ENCODE data around the gene CACNA1A. TPM values are rescaled to one million over a fixed set of nuclear protein-coding genes. Genes with fewer than 3 reads are reported as not detected.

The CACNA1A gene
- total RNA-seq, 2 donors from 2014 or later: 0.34 to 0.37 TPM

GRCh38 chr19:13483215-13483614, 23.1 kb downstream of the CACNA1A start:
- no peak for ATAC-seq (replicated peaks in 1 of 2)
- DNase-seq: no peak
- Mint-ChIP-seq H3K9me3 (peaks cover 0 to 2% of the 10 kb centered on the region in 2 donors), H3K27ac (no peak overlapping the region), H3K27me3 (ENCODE audit: low read depth) (peaks cover 6% of the 10 kb centered on the region), H3K4me3 (no peak overlapping the region), H3K4me1 (ENCODE audit: low read depth) (no peaks in the 10 kb centered on the region), H3K36me3 (ENCODE audit: insufficient read depth in 2 of 2) (no peaks in the 10 kb centered on the region)

GRCh38 chr19:13478576-13478975, 27.7 kb downstream of the CACNA1A start:
- H3K36me3 Mint-ChIP-seq (ENCODE audit: insufficient read depth in 2 of 2): peaks cover 5 to 8% of the 10 kb centered on the region in 2 donors
- no peak for ATAC-seq (replicated peaks in 1 of 2)
- H3K9me3 Mint-ChIP-seq: peaks cover 22 to 23% of the 10 kb centered on the region in 2 donors
- H3K4me1 Mint-ChIP-seq (ENCODE audit: low read depth): no peaks in the 10 kb centered on the region
- DNase-seq: no peak
- no peaks in the 10 kb centered on the region for H3K27me3 Mint-ChIP-seq (ENCODE audit: low read depth)
- H3K4me3 Mint-ChIP-seq: no peak overlapping the region
- no peak overlapping the region for H3K27ac Mint-ChIP-seq

GRCh38 chr19:13476071-13476470, 30.2 kb downstream of the CACNA1A start:
- DNase-seq (no peak), ATAC-seq (replicated peaks in 1 of 2) (no peak)
- no peak overlapping the region for H3K4me3 Mint-ChIP-seq
- peaks cover 5 to 8% of the 10 kb centered on the region in 2 donors for H3K36me3 Mint-ChIP-seq (ENCODE audit: insufficient read depth in 2 of 2)
- H3K4me1 Mint-ChIP-seq (ENCODE audit: low read depth): no peaks in the 10 kb centered on the region
- no peaks in the 10 kb centered on the region for H3K27me3 Mint-ChIP-seq (ENCODE audit: low read depth)
- peaks cover 20 to 23% of the 10 kb centered on the region in 2 donors for H3K9me3 Mint-ChIP-seq
- no peak overlapping the region for H3K27ac Mint-ChIP-seq

DNA sequence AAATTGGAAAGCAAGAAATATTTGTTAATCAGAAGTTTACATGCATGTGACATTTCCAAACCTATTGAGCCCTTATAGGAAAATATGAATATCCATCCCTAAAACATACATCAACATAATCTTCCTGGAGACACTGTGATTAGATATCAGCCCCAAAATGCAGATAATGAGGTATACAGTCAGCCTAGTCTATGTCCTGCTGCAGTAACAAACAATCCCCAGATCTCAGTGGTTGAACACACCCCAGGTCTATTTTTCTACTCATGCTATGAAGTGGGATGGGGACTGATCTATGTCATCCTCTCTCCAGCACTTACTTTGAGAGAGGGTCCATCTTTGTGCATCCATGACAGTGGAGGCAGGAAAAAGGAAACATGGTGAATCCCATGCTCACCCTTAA, 31.2 kb downstream of the CACNA1A start:
- Mint-ChIP-seq H3K4me3 (no peak overlapping the region), H3K27ac (no peak overlapping the region), H3K9me3 (peaks cover 20 to 23% of the 10 kb centered on the region in 2 donors), H3K36me3 (ENCODE audit: insufficient read depth in 2 of 2) (peaks cover 5 to 8% of the 10 kb centered on the region in 2 donors), H3K4me1 (ENCODE audit: low read depth) (no peaks in the 10 kb centered on the region), H3K27me3 (ENCODE audit: low read depth) (no peaks in the 10 kb centered on the region)
- DNase-seq: no peak
- no peak for ATAC-seq (replicated peaks in 1 of 2)

- no peaks in the 10 kb centered on the region for H3K27me3 Mint-ChIP-seq (ENCODE audit: low read depth)
- no peak overlapping the region for H3K27ac Mint-ChIP-seq
- peaks cover 0 to 2% of the 10 kb centered on the region in 2 donors for H3K9me3 Mint-ChIP-seq
- no peak for ATAC-seq (replicated peaks in 1 of 2)
- no peak overlapping the region for H3K4me3 Mint-ChIP-seq
- H3K4me1 Mint-ChIP-seq (ENCODE audit: low read depth): no peaks in the 10 kb centered on the region
- DNase-seq: no peak
- no peaks in the 10 kb centered on the region for H3K36me3 Mint-ChIP-seq (ENCODE audit: insufficient read depth in 2 of 2)
Observed at GRCh38 chr19:13466697-13467096, 39.6 kb downstream of the CACNA1A start.

GRCh38 chr19:13463296-13463695, 43.0 kb downstream of the CACNA1A start:
- no peaks in the 10 kb centered on the region for H3K4me1 Mint-ChIP-seq (ENCODE audit: low read depth)
- no peaks in the 10 kb centered on the region for H3K36me3 Mint-ChIP-seq (ENCODE audit: insufficient read depth in 2 of 2)
- peaks cover 19% of the 10 kb centered on the region for H3K27me3 Mint-ChIP-seq (ENCODE audit: low read depth)
- no peak overlapping the region for H3K27ac Mint-ChIP-seq
- DNase-seq (peak in 1 of 2 donors; percentile 3), ATAC-seq (replicated peaks in 1 of 2) (no peak)
- no peaks in the 10 kb centered on the region for H3K9me3 Mint-ChIP-seq
- H3K4me3 Mint-ChIP-seq: no peak overlapping the region

- Mint-ChIP-seq H3K27me3 (ENCODE audit: low read depth) (peaks cover 26% of the 10 kb centered on the region), H3K9me3 (peaks cover 0 to 2% of the 10 kb centered on the region in 2 donors), H3K27ac (no peak overlapping the region), H3K4me1 (ENCODE audit: low read depth) (no peaks in the 10 kb centered on the region), H3K4me3 (no peak overlapping the region), H3K36me3 (ENCODE audit: insufficient read depth in 2 of 2) (no peaks in the 10 kb centered on the region)
- ATAC-seq (replicated peaks in 1 of 2) (no peak), DNase-seq (no peak)
Observed at GRCh38 chr19:13461536-13461935, 44.7 kb downstream of the CACNA1A start.

GRCh38 chr19:13460045-13460444, 46.2 kb downstream of the CACNA1A start:
- DNase-seq: no peak
- Mint-ChIP-seq H3K27me3 (ENCODE audit: low read depth) (peaks cover 30% of the 10 kb centered on the region), H3K4me1 (ENCODE audit: low read depth) (no peaks in the 10 kb centered on the region), H3K9me3 (peaks cover 0 to 2% of the 10 kb centered on the region in 2 donors), H3K27ac (no peak overlapping the region), H3K36me3 (ENCODE audit: insufficient read depth in 2 of 2) (no peaks in the 10 kb centered on the region), H3K4me3 (no peak overlapping the region)
- no peak for ATAC-seq (replicated peaks in 1 of 2)

GRCh38 chr19:13459351-13459750, 46.9 kb downstream of the CACNA1A start:
- Mint-ChIP-seq H3K4me1 (ENCODE audit: low read depth) (no peaks in the 10 kb centered on the region), H3K27ac (no peak overlapping the region), H3K4me3 (no peak overlapping the region), H3K9me3 (peaks cover 0 to 2% of the 10 kb centered on the region in 2 donors), H3K36me3 (ENCODE audit: insufficient read depth in 2 of 2) (no peaks in the 10 kb centered on the region), H3K27me3 (ENCODE audit: low read depth) (peaks cover 32% of the 10 kb centered on the region)
- DNase-seq (no peak), ATAC-seq (replicated peaks in 1 of 2) (no peak)

DNA sequence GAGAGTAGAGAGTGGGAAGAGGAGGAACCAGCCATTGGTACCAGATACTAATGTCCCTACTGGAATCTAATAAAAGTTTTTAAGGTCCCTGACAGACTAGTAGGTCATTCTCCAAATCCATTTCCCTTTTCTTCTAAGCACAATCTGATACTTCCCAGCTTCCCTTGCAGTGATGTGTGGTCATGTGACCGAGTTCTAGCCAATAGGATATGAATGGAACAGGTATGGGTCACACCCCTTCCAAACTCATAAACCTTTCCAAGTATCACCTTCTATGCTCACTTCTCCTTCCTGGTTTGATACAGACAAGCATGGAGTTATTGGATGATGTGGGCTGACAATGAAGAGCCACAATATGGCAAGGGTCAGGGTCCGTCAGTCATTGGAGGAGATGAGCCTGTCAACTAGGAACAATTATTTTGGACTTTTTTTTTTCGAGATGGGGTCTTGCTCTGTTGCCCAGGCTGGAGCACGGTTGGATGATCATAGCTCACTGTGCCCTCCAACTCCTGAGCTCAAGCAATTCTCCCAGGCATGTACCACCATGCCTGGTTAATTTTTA, 54.8 kb downstream of the CACNA1A start:
- ATAC-seq (replicated peaks in 1 of 2) (no peak), DNase-seq (no peak)
- H3K4me3 Mint-ChIP-seq: no peak overlapping the region
- no peak overlapping the region for H3K27ac Mint-ChIP-seq
- H3K9me3 Mint-ChIP-seq: peaks cover 10 to 24% of the 10 kb centered on the region in 2 donors
- H3K36me3 Mint-ChIP-seq (ENCODE audit: insufficient read depth in 2 of 2): peaks cover 4 to 7% of the 10 kb centered on the region in 2 donors
- peaks cover 6% of the 10 kb centered on the region for H3K27me3 Mint-ChIP-seq (ENCODE audit: low read depth)
- no peaks in the 10 kb centered on the region for H3K4me1 Mint-ChIP-seq (ENCODE audit: low read depth)

GRCh38 chr19:13447978-13448377, 58.3 kb downstream of the CACNA1A start:
- DNase-seq: no peak
- H3K36me3 Mint-ChIP-seq (ENCODE audit: insufficient read depth in 2 of 2): peaks cover 4 to 7% of the 10 kb centered on the region in 2 donors
- no peaks in the 10 kb centered on the region for H3K4me1 Mint-ChIP-seq (ENCODE audit: low read depth)
- peaks cover 10 to 24% of the 10 kb centered on the region in 2 donors for H3K9me3 Mint-ChIP-seq
- no peak overlapping the region for H3K27ac Mint-ChIP-seq
- no peaks in the 10 kb centered on the region for H3K27me3 Mint-ChIP-seq (ENCODE audit: low read depth)
- no peak for ATAC-seq (replicated peaks in 1 of 2)
- no peak overlapping the region for H3K4me3 Mint-ChIP-seq

- Mint-ChIP-seq H3K27ac (no peak overlapping the region), H3K4me1 (ENCODE audit: low read depth) (no peaks in the 10 kb centered on the region), H3K36me3 (ENCODE audit: insufficient read depth in 2 of 2) (peaks cover 0 to 2% of the 10 kb centered on the region in 2 donors), H3K4me3 (no peak overlapping the region), H3K9me3 (peaks cover 0 to 4% of the 10 kb centered on the region in 2 donors), H3K27me3 (ENCODE audit: low read depth) (no peaks in the 10 kb centered on the region)
- DNase-seq (peak; percentile 32 to 39), ATAC-seq (replicated peaks in 1 of 2) (no peak)
Observed at GRCh38 chr19:13441810-13442512, 64.3 kb downstream of the CACNA1A start.

DNA sequence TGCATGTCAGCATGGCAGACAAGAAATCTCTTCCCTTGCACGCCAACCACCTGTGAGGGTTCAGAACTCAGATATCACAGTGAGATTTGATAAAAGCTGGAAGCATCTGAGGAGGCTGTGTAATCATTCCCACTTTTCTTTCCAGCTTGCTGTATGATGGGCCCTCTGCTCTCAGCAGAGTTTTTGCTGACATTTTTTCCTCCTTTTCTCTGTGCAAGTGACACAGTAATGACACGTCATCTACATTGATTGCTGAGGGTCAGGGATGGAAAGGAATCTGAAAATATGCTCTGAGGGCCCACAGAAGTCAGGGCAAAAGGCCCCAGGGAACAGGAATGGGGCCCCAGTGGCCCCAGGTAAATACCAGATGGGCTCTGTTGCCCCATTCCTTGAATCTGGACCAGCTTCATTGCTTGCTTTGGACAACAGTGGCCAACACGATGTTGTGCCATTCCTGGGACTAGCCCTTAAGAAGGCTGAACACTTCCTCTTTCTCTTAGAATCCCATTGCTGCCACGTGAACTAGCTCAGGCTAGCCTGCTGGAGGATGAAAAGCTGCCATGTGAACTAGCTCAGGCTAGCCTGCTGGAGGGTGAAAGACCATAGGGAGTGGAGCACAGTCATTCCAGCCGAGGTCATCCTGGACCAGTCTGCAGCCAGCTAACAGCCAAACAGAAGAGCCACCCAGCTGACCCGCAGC, 68.2 kb downstream of the CACNA1A start:
- Mint-ChIP-seq H3K27ac (no peak overlapping the region), H3K4me3 (no peak overlapping the region), H3K27me3 (ENCODE audit: low read depth) (no peaks in the 10 kb centered on the region), H3K9me3 (peaks cover 0 to 4% of the 10 kb centered on the region in 2 donors), H3K4me1 (ENCODE audit: low read depth) (no peaks in the 10 kb centered on the region), H3K36me3 (ENCODE audit: insufficient read depth in 2 of 2) (peaks cover 0 to 2% of the 10 kb centered on the region in 2 donors)
- ATAC-seq (replicated peaks in 1 of 2): no peak
- DNase-seq: no peak
